Myometrial cell (primary cell): ENCODE data around the gene DMXL1. TPM values are rescaled to one million over a fixed set of nuclear protein-coding genes. Genes with fewer than 3 reads are reported as not detected.

ENCODE experiments used
- total RNA-seq: library from RNA; depleted of rRNA; stranded (reverse); fragments of >200 nt; gene quantifications from 2 replicates; pipeline ENCODE4 v1.2.3, GENCODE V29; 2015

DMXL1 gene, protein sequence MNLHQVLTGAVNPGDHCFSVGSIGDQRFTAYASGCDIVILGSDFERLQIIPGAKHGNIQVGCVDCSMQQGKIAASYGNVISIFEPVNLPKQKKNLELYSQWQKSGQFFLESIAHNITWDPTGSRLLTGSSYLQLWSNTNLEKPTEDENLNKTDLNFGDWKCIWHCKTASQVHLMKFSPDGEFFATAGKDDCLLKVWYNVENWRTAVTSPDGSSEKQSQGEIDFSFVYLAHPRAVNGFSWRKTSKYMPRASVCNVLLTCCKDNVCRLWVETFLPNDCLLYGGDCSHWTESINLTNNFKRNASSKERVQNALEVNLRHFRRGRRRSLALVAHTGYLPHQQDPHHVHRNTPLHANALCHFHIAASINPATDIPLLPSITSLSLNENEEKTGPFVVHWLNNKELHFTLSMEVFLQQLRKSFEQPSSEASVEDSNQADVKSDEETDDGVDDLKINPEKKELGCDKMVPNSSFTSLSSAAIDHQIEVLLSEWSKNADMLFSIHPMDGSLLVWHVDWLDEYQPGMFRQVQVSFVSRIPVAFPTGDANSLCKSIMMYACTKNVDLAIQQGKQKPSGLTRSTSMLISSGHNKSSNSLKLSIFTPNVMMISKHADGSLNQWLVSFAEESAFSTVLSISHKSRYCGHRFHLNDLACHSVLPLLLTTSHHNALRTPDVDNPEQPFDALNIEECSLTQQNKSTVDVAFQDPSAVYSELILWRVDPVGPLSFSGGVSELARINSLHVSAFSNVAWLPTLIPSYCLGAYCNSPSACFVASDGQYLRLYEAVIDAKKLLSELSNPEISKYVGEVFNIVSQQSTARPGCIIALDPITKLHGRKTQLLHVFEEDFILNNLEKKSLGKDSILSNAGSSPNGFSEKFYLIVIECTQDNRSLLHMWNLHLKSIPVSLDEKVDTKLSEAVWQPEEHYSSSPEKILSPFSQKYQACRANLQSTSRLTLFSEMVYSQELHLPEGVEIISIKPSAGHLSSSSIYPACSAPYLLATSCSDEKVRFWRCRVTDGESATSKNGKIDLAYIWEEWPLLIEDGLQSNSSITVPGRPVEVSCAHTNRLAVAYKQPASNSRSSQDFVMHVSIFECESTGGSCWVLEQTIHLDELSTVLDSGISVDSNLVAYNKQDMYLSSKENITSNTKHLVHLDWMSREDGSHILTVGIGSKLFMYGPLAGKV (N-terminal part only)
- 10.8 and 11.0 TPM in 2 replicates for total RNA-seq

GRCh38 chr5:119070828-119071560 is at the start of gene DMXL1:
TSS of gene DMXL1 (plus strand) at chr5:119071087. CDS start at chr5:119071570, 483 bp downstream.

Other genes with a start within 250 kb of the DMXL1 start
- gene DTWD2, start 82.5 kb upstream of the DMXL1 start, total RNA-seq, result 0.29 and 2.1 TPM in 2 replicates